Progenitor cell of endocrine pancreas (in vitro differentiated cells): ENCODE results near the gene MRTO4. TPM values are rescaled to one million over a fixed set of nuclear protein-coding genes. Genes with fewer than 3 reads are reported as not detected.
A peak's percentile ranks its signal among the peaks of the same experiment; 100 is the strongest.

ENCODE experiments used
- DNase-seq: peaks from one replicate; pipeline ENCODE4 v3.0.0; 2021; ENCODE audit warnings: low spot score; ENCODE audit not compliant: unreplicated experiment
- H3K27ac Mint-ChIP-seq: 2 replicates; pipeline ENCODE4 v1.8.0; 2021; ENCODE audit warnings: mild to moderate bottlenecking, moderate library complexity, mixed read lengths
- H3K27me3 Mint-ChIP-seq: 2 replicates; pipeline ENCODE4 v1.8.0; 2021; ENCODE audit warnings: mixed read lengths
- H3K36me3 Mint-ChIP-seq: 2 replicates; pipeline ENCODE4 v1.8.0; 2022; ENCODE audit warnings: mixed read lengths; ENCODE audit not compliant: insufficient read depth
- H3K4me1 Mint-ChIP-seq: 2 replicates; pipeline ENCODE4 v1.8.0; 2021; ENCODE audit warnings: low read depth, mixed read lengths
- H3K4me3 Mint-ChIP-seq: 2 replicates; pipeline ENCODE4 v1.8.0; 2021; ENCODE audit warnings: low read depth, mild to moderate bottlenecking, moderate library complexity, mixed read lengths
- H3K9me3 Mint-ChIP-seq: 2 replicates; pipeline ENCODE4 v1.8.0; 2021; ENCODE audit warnings: low read depth, mixed read lengths
- CTCF ChIP-seq: fragments of 200-600 bp; sonication (generic); IDR thresholded peaks from one replicate; pipeline ENCODE4 v1.5.0; 2021; ENCODE audit warnings: antibody characterized with exemption, mild to moderate bottlenecking; ENCODE audit not compliant: unreplicated experiment
- total RNA-seq: library from RNA; stranded (reverse); gene quantifications from 2 replicates; pipeline ENCODE4 v1.2.1, GENCODE V29; 2021

MRTO4 gene
- total RNA-seq, 1 donor from 2014 or later: 27.8 TPM

- Mint-ChIP-seq H3K9me3 (no peaks in the 10 kb centered on the region), H3K36me3 (no peaks in the 10 kb centered on the region), H3K27ac (no peak overlapping the region), H3K27me3 (no peaks in the 10 kb centered on the region), H3K4me1 (peaks cover 25% of the 10 kb centered on the region), H3K4me3 (no peak overlapping the region)
- TF ChIP-seq CTCF: no peak
- DNase-seq: no peak
Observed at GRCh38 chr1:19205845-19206244, 45.8 kb upstream of the MRTO4 start.

- Mint-ChIP-seq H3K4me3 (no peak overlapping the region), H3K27me3 (no peaks in the 10 kb centered on the region), H3K9me3 (no peaks in the 10 kb centered on the region), H3K4me1 (peaks cover 30% of the 10 kb centered on the region), H3K36me3 (no peaks in the 10 kb centered on the region), H3K27ac (no peak overlapping the region)
- no peak for TF ChIP-seq CTCF
- no peak for DNase-seq
Observed at GRCh38 chr1:19206947-19207346, 44.7 kb upstream of the MRTO4 start.

- Mint-ChIP-seq H3K4me1 (peaks cover 27% of the 10 kb centered on the region), H3K27ac (peak overlapping the region; percentile 91), H3K36me3 (no peaks in the 10 kb centered on the region), H3K27me3 (no peaks in the 10 kb centered on the region), H3K9me3 (no peaks in the 10 kb centered on the region), H3K4me3 (peak overlapping the region; percentile 94)
- no peak for DNase-seq
- TF ChIP-seq CTCF: no peak
Observed at GRCh38 chr1:19208710-19209438, 42.7 kb upstream of the MRTO4 start.

- Mint-ChIP-seq H3K9me3 (no peaks in the 10 kb centered on the region), H3K36me3 (no peaks in the 10 kb centered on the region), H3K4me3 (peak overlapping the region; percentile 94), H3K4me1 (peaks cover 27% of the 10 kb centered on the region), H3K27me3 (no peaks in the 10 kb centered on the region), H3K27ac (peak overlapping the region; percentile 91)
- no peak for TF ChIP-seq CTCF
- DNase-seq: no peak
Observed at GRCh38 chr1:19209439-19209989, 42.1 kb upstream of the MRTO4 start.

GRCh38 chr1:19209990-19210771 is 41.4 kb upstream of the MRTO4 start, which contains the start of gene UBR4:
TSS of gene UBR4 (minus strand) at chr1:19210266. CDS start at chr1:19210248, 18 bp downstream.
- peak; percentile 94 for DNase-seq
- H3K27me3 Mint-ChIP-seq: no peaks in the 10 kb centered on the region
- no peak for TF ChIP-seq CTCF
- no peaks in the 10 kb centered on the region for H3K9me3 Mint-ChIP-seq
- H3K4me3 Mint-ChIP-seq: peak within 1 kb of the TSS; percentile 94
- no peaks in the 10 kb centered on the region for H3K36me3 Mint-ChIP-seq
- peak within 1 kb of the TSS; percentile 97 for H3K27ac Mint-ChIP-seq
- H3K4me1 Mint-ChIP-seq: peaks cover 25% of the 10 kb centered on the region
